Naive B cell (primary cell): ENCODE measurements around the gene ALLC. TPM values are rescaled to one million over a fixed set of nuclear protein-coding genes. Genes with fewer than 3 reads are reported as not detected.

Experiments used
- ATAC-seq, 2 donors: fragments of 150-1000 bp; cut with Tn5 transposase; 2 replicates each; pipeline ENCODE4 v1.10.0; 2021; ENCODE audit warnings: low read depth in 2 of 2, mild to moderate bottlenecking in 2 of 2, moderate library complexity in 2 of 2
- DNase-seq: peaks from one replicate; pipeline ENCODE4 v3.0.0; 2022
- H3K27ac Mint-ChIP-seq, 6 donors: one replicate each; pipeline ENCODE4 v1.8.0; 2020 to 2022; ENCODE audit warnings: mild to moderate bottlenecking in 6 of 6, mixed read lengths in 6 of 6, moderate library complexity in 5 of 6, inconsistent platforms in 2 of 6
- H3K27me3 Mint-ChIP-seq, 3 donors: one replicate each; pipeline ENCODE4 v1.8.0; 2021 to 2022; ENCODE audit warnings: mixed read lengths in 3 of 3, mild to moderate bottlenecking in 1 of 3
- H3K36me3 Mint-ChIP-seq, 2 donors: one replicate each; pipeline ENCODE4 v1.8.0; 2020 to 2022; ENCODE audit warnings: mixed read lengths in 2 of 2, inconsistent platforms in 1 of 2, mild to moderate bottlenecking in 1 of 2
- H3K4me1 Mint-ChIP-seq, 3 donors: one replicate each; pipeline ENCODE4 v1.8.0; 2020 to 2022; ENCODE audit warnings: mixed read lengths in 3 of 3, inconsistent platforms in 1 of 3, mild to moderate bottlenecking in 1 of 3, moderate library complexity in 1 of 3
- H3K4me3 Mint-ChIP-seq, 8 donors: one replicate each; pipeline ENCODE4 v1.8.0; 2020 to 2022; ENCODE audit warnings: mild to moderate bottlenecking in 8 of 8, mixed read lengths in 8 of 8, moderate library complexity in 8 of 8, inconsistent platforms in 2 of 8
- H3K9me3 Mint-ChIP-seq, 7 donors: one replicate each; pipeline ENCODE4 v1.8.0; 2020 to 2022; ENCODE audit warnings: mixed read lengths in 7 of 7, mild to moderate bottlenecking in 5 of 7, inconsistent platforms in 2 of 7, moderate library complexity in 1 of 7
- polyA plus RNA-seq, 6 donors: library from polyadenylated mRNA; unstranded; fragments of 300-500 nt; fragmentation: Illumina TruSeq; gene quantifications; one replicate each; pipeline ENCODE4 v1.2.3, GENCODE V29; 2021; ENCODE audit warnings: low read depth in 6 of 6

The ALLC gene
- polyA plus RNA-seq, 6 donors from 2014 or later: not detected

DNA sequence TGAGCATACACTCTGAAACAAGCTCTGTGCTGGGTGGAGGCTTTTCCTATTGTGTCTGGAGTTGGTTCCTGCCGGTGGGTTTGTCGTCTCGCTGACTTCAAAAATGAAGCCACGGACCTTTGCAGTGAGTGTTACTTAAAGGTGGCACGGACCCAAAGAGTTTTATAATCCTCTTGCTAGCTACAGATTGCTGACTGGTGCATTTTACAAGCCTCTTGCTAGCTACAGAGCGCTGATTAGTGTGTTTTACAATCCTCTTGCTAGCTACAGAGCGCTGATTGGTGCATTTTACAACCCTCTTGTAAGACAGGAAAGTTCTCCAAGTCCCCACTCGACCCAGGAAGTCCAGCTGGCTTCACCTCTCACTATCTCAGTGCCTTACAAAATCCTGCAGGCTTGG, 60.7 kb downstream of the ALLC start:
- DNase-seq (no peak), ATAC-seq (no peak)
- H3K27ac Mint-ChIP-seq: no peak overlapping the region
- H3K27me3 Mint-ChIP-seq: peaks cover 5 to 17% (median 8%) of the 10 kb centered on the region in 3 donors
- no peaks in the 10 kb centered on the region for H3K36me3 Mint-ChIP-seq
- H3K4me1 Mint-ChIP-seq: no peaks in the 10 kb centered on the region
- peaks cover 3 to 20% (median 9%) of the 10 kb centered on the region in 7 donors for H3K9me3 Mint-ChIP-seq
- H3K4me3 Mint-ChIP-seq: no peak overlapping the region

DNA sequence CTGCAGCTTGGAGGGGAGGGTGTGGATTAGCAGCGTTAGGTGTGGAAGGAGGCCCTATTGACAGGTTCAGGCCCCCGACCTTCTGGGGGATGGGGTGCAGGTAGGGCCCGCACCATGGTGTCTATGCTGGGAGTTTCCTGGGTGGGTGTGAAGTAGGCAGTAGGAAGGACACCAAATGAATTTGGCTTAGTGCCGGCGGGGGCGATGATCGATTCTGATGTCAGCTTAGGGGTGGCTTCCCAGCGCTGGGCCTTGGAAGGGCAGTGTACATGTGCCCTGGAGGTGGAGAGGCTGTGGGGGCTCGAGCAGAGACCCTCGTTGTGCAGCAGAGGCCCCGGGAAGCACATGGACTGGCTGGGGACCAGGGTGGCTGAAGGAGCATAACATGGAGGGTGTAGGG, 67.0 kb downstream of the ALLC start:
- H3K27ac Mint-ChIP-seq: no peak overlapping the region
- ATAC-seq (no peak), DNase-seq (no peak)
- H3K27me3 Mint-ChIP-seq: peaks cover 13 to 50% (median 21%) of the 10 kb centered on the region in 3 donors
- H3K4me3 Mint-ChIP-seq: no peak overlapping the region
- H3K36me3 Mint-ChIP-seq: no peaks in the 10 kb centered on the region
- H3K9me3 Mint-ChIP-seq: peaks cover 3 to 20% (median 9%) of the 10 kb centered on the region in 7 donors
- no peaks in the 10 kb centered on the region for H3K4me1 Mint-ChIP-seq

DNA sequence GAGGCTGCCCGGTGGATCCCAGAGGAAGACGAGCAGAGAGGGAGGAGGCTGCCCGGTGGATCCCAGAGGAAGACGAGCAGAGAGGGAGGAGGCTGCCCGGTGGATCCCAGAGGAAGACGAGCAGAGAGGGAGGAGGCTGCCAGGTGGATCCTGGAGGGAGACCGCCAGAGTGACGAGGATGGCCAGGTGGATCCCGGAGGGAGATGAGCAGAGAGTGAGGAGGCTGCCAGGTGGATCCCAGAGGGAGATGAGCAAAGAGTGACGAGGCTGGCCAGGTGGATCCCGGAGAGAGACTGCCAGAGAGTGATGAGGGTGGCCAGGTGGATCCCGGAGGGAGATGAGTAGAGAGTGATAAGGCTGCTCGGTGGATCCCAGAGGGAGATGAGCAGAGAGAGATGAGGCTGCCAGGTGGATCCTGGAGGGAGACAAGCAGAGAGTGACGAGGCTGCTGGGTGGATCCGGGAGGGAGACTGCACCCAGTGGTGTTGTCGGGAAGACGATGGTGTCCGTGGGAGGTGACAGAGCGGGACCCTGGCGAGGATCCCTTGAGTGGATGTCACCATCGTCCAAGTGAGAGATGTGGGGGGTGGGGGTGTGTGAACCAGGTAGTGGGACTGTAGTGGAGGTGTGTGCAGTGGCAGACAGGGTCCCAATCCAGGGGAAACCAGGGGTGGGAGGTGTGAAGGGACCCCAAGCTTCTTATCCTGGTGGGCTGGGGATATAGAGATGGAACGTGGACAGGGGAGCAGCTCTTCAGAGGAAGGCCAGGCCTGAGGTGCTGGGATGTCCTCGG, 67.7 kb downstream of the ALLC start:
- Mint-ChIP-seq H3K4me3 (no peak overlapping the region), H3K27ac (no peak overlapping the region), H3K36me3 (no peaks in the 10 kb centered on the region), H3K4me1 (no peaks in the 10 kb centered on the region), H3K9me3 (peaks cover 3 to 14% (median 5%) of the 10 kb centered on the region in 7 donors), H3K27me3 (peaks cover 9 to 50% (median 21%) of the 10 kb centered on the region in 3 donors)
- ATAC-seq (no peak), DNase-seq (no peak)

GRCh38 chr2:3726511-3726910, 68.5 kb downstream of the ALLC start:
- Mint-ChIP-seq H3K27me3 (peaks cover 9 to 51% (median 21%) of the 10 kb centered on the region in 3 donors), H3K9me3 (peaks cover 0 to 7% (median 3%) of the 10 kb centered on the region in 7 donors), H3K27ac (no peak overlapping the region), H3K4me3 (no peak overlapping the region), H3K36me3 (no peaks in the 10 kb centered on the region), H3K4me1 (no peaks in the 10 kb centered on the region)
- ATAC-seq (no peak), DNase-seq (no peak)

DNA sequence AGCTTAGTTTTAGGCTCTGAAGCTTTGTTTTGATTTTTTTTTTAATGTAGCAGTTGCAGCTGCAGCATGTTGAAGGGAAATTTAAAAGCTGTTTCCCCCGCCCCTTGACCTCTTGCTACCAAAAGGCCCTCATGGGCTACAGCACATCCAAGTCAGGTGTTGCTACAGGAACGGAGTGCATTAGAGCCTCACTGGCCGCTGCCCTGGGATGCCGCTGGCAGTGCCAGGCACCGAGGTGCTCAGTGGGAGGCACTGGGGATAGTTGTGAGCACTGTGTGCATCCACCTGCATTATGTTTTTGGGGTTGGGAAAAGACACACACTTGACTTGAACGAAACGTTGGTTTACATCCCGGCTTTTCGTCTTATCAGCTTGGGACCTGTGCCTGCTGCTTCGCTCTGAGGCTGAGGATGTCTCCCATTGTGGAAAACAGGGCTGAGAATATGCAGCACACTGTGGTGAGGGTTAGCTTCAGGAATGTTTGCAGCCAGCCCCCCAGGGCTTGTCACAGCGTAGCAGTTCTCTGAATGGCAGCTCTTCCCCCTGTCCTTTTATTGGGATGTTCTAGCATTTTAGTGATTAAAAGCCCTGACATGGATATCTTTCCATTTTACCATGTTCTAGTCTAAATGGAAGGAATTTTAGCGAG, 69.5 kb downstream of the ALLC start:
- DNase-seq: no peak
- Mint-ChIP-seq H3K27me3 (peaks cover 9 to 57% (median 17%) of the 10 kb centered on the region in 3 donors), H3K4me1 (no peaks in the 10 kb centered on the region), H3K9me3 (peaks cover 0 to 5% (median 0%) of the 10 kb centered on the region in 7 donors), H3K4me3 (peak overlapping the region in 1 of 8 donors; percentile 38), H3K27ac (no peak overlapping the region), H3K36me3 (no peaks in the 10 kb centered on the region)
- no peak for ATAC-seq

DNA sequence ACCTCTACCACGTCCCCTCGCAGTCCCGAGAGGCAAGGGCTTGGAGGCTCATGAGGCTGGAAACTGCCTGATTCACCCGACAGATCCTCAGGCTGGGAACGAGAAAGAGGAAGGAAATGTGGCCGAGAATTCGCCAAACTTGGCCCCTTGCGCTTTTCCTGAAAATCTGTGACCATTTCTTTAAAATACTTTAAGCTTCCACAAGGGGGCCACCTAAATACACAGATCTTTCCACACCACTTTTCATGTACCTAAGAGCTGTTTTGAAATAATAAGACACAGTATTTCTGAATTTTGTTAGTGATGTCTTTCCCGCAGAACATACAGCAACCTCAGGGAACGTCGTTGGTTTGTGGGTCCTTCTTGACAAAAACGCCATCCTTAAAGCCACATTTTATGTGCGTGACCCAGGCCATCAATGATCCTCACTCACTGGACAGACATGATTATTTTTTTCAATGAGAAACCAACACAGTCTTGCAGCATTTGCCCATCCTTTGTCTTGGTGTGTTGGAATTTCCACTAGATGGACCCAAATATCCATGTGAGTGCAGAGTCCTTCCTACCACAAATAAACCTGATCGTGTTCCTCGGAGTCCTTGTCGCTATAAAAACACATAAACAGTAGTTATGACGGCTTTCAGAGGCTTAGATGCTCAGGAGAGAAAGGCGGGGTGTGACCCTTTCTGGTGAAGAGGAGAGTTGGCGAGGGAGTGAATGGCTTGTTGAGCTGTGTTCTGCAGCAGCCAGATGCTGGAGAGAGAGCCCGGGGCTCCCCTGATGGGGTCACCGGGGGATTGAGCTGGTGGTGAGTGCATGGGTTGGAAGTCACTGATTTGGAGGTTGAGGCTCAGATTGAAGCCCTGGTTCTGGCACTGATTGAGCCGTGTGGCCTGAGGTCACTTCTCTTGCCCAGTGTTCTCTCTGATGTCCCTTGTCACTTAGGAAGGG, 70.4 kb downstream of the ALLC start:
- Mint-ChIP-seq H3K9me3 (peaks cover 0 to 5% (median 0%) of the 10 kb centered on the region in 7 donors), H3K4me3 (no peak overlapping the region), H3K36me3 (no peaks in the 10 kb centered on the region), H3K27me3 (peaks cover 9 to 52% (median 12%) of the 10 kb centered on the region in 3 donors), H3K27ac (no peak overlapping the region), H3K4me1 (no peaks in the 10 kb centered on the region)
- DNase-seq (no peak), ATAC-seq (no peak)

DNA sequence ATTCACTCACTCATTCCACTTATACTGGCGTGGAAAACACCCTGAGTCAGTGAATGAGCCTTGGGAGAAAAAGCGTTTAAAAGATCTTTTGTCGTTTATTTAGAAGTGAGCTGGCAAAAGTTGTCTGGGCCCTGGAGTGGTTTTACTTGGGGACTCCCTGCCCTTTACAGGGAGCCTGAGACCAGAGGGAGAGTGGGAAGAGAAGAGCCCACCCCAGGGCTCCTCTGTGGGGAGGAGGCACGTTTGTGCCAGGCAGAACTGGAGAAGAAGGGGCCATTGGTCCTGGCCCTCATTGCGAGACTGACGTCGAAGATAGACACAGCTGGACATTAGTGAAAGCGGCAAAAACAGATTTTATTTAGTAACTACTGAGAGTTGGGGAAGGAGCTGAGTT, 71.1 kb downstream of the ALLC start:
- Mint-ChIP-seq H3K27me3 (peaks cover 9 to 49% (median 9%) of the 10 kb centered on the region in 3 donors), H3K27ac (peak overlapping the region in 1 of 6 donors; percentile 11), H3K36me3 (no peaks in the 10 kb centered on the region), H3K4me3 (no peak overlapping the region), H3K9me3 (peaks cover 0 to 5% (median 0%) of the 10 kb centered on the region in 7 donors), H3K4me1 (no peaks in the 10 kb centered on the region)
- DNase-seq (no peak), ATAC-seq (no peak)

- H3K36me3 Mint-ChIP-seq: no peaks in the 10 kb centered on the region
- ATAC-seq (no peak), DNase-seq (no peak)
- no peak overlapping the region for H3K4me3 Mint-ChIP-seq
- H3K4me1 Mint-ChIP-seq: no peaks in the 10 kb centered on the region
- peaks cover 0 to 5% (median 0%) of the 10 kb centered on the region in 7 donors for H3K9me3 Mint-ChIP-seq
- no peak overlapping the region for H3K27ac Mint-ChIP-seq
- H3K27me3 Mint-ChIP-seq: peaks cover 5 to 44% (median 9%) of the 10 kb centered on the region in 3 donors
Measured at GRCh38 chr2:3729786-3730185, 71.8 kb downstream of the ALLC start.

- H3K36me3 Mint-ChIP-seq: no peaks in the 10 kb centered on the region
- ATAC-seq (no peak), DNase-seq (no peak)
- no peak overlapping the region for H3K4me3 Mint-ChIP-seq
- no peaks in the 10 kb centered on the region for H3K9me3 Mint-ChIP-seq
- no peaks in the 10 kb centered on the region for H3K4me1 Mint-ChIP-seq
- peaks cover 0 to 35% (median 9%) of the 10 kb centered on the region in 3 donors for H3K27me3 Mint-ChIP-seq
- H3K27ac Mint-ChIP-seq: no peak overlapping the region
Measured at GRCh38 chr2:3730646-3731045, 72.6 kb downstream of the ALLC start.

DNA sequence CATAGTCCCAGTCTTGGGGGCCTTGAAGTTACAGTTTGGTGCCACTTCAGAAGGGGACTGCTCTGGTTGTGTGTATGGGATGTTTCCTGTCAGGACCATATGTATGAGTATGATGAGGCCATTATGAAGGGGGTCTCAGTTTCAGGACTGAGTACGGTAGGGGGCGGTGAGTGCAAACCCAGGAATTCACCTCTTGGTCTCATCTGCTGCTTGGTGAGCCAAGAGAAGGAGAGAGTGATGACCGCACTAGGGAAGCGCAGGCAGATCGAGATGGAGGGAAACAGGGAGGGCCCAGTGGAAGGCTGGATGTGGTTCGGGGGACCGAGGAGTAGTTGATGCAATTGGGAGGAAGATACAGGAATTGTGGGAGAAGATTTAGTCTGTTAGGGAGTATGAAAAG, 73.8 kb downstream of the ALLC start:
- ATAC-seq (no peak), DNase-seq (no peak)
- peak overlapping the region in 1 of 6 donors; percentile 78 for H3K27ac Mint-ChIP-seq
- no peaks in the 10 kb centered on the region for H3K4me1 Mint-ChIP-seq
- H3K27me3 Mint-ChIP-seq: peaks cover 0 to 30% (median 9%) of the 10 kb centered on the region in 3 donors
- no peaks in the 10 kb centered on the region for H3K36me3 Mint-ChIP-seq
- no peak overlapping the region for H3K4me3 Mint-ChIP-seq
- no peaks in the 10 kb centered on the region for H3K9me3 Mint-ChIP-seq

- ATAC-seq: no peak
- DNase-seq: no peak
- Mint-ChIP-seq H3K27ac (no peak overlapping the region), H3K27me3 (peaks cover 0 to 7% (median 0%) of the 10 kb centered on the region in 3 donors), H3K4me1 (no peaks in the 10 kb centered on the region), H3K4me3 (no peak overlapping the region), H3K9me3 (no peaks in the 10 kb centered on the region), H3K36me3 (no peaks in the 10 kb centered on the region)
Measured at GRCh38 chr2:3736112-3736511, 78.1 kb downstream of the ALLC start.

DNA sequence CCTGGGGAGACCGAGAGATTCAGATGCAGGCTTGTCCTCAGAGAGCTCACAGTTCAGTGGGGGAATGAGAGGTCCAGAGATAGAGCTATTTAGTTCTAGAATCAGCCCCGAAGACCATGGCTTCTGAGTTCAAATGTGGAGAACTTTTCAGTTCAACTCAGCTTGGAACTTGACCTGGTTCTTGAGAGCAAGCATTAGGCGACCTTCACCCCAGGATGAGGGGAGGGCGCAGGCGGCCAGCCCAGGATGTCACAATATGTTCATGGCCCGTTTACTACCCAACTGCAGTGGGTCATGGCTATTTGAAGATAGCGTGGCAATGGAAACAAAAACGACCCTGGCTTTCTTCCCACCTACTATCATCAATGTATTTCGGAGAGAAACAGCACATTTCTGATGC, 79.1 kb downstream of the ALLC start:
- DNase-seq (no peak), ATAC-seq (no peak)
- Mint-ChIP-seq H3K27me3 (peaks cover 0 to 5% (median 2%) of the 10 kb centered on the region in 3 donors), H3K4me3 (no peak overlapping the region), H3K36me3 (no peaks in the 10 kb centered on the region), H3K4me1 (no peaks in the 10 kb centered on the region), H3K9me3 (no peaks in the 10 kb centered on the region), H3K27ac (no peak overlapping the region)

- H3K27me3 Mint-ChIP-seq: peaks cover 0 to 9% (median 6%) of the 10 kb centered on the region in 3 donors
- no peaks in the 10 kb centered on the region for H3K9me3 Mint-ChIP-seq
- no peaks in the 10 kb centered on the region for H3K4me1 Mint-ChIP-seq
- no peak overlapping the region for H3K27ac Mint-ChIP-seq
- no peak for ATAC-seq
- no peak overlapping the region for H3K4me3 Mint-ChIP-seq
- H3K36me3 Mint-ChIP-seq: no peaks in the 10 kb centered on the region
- DNase-seq: no peak
Measured at GRCh38 chr2:3738454-3738853, 80.5 kb downstream of the ALLC start.
